Left ventricle myocardium inferior (tissue), 1 donor: Measurements from ENCODE around the gene DPP6. TPM values are rescaled to one million over a fixed set of nuclear protein-coding genes. Genes with fewer than 3 reads are reported as not detected.

Source experiments
- DNase-seq: peaks from one replicate; pipeline ENCODE4 v3.0.0-alpha.2; 2020
- H3K27ac ChIP-seq: fragments of 200-600 bp; replicated peaks from 2 replicates; pipeline ENCODE4 v1.8.0; 2021
- H3K27me3 ChIP-seq: fragments of 200-600 bp; 2 replicates; pipeline ENCODE4 v1.8.0; 2021; ENCODE audit warnings: low read depth
- H3K36me3 ChIP-seq: fragments of 200-600 bp; 2 replicates; pipeline ENCODE4 v1.8.0; 2021
- H3K4me1 ChIP-seq: fragments of 200-600 bp; 2 replicates; pipeline ENCODE4 v1.8.0; 2021
- H3K4me3 ChIP-seq: fragments of 200-600 bp; 2 replicates; pipeline ENCODE4 v1.8.0; 2021; ENCODE audit warnings: mild to moderate bottlenecking, moderate library complexity
- H3K9me3 ChIP-seq: fragments of 200-600 bp; replicated peaks from 2 replicates; pipeline ENCODE4 v1.8.0; 2021
- CTCF ChIP-seq: fragments of 200-600 bp; IDR thresholded peaks from 2 replicates; pipeline ENCODE4 v1.8.0; 2021; ENCODE audit warnings: antibody characterized with exemption, mild to moderate bottlenecking, borderline replicate concordance
- intact Hi-C: fragments of 100-400 bp; cut with micrococcal nuclease; formaldehyde crosslinking; loops from one replicate; pipeline ENCODE4 v1.11.0; 2022
- total RNA-seq: library from RNA; stranded (reverse); fragmentation: NEBNext Ultra II Directional; extraction: Animal tissue kit (Norgen Biotek cat#: 25700); gene quantifications from one replicate; pipeline ENCODE4 v1.2.1, GENCODE V29; 2021
- donor health status: DM: no; HTN: yes; CAD: no; lungs with severe emphysema.

DPP6 gene
- total RNA-seq, 1 donor from 2014 or later: 0.25 TPM

GRCh38 chr7:154912871-154913637 is 860.9 kb downstream of the DPP6 start:
- no peak for TF ChIP-seq CTCF
- Histone ChIP-seq H3K27me3 (peaks cover 60% of the 10 kb centered on the region), H3K27ac (no peak overlapping the region), H3K36me3 (no peaks in the 10 kb centered on the region), H3K4me3 (no peak overlapping the region), H3K4me1 (peaks cover 9% of the 10 kb centered on the region), H3K9me3 (peaks cover 9% of the 10 kb centered on the region)
- intact Hi-C loops: no loop called here
- DNase-seq: no peak

- Histone ChIP-seq H3K4me1 (peaks cover 9% of the 10 kb centered on the region), H3K4me3 (peak overlapping the region; percentile 59)
Measured at GRCh38 chr7:154913638-154914307, 861.6 kb downstream of the DPP6 start.

GRCh38 chr7:154914308-154914995 is 862.3 kb downstream of the DPP6 start:
- DNase-seq: no peak
- H3K9me3 ChIP-seq: peaks cover 9% of the 10 kb centered on the region
- no peak overlapping the region for H3K27ac ChIP-seq
- peaks cover 9% of the 10 kb centered on the region for H3K4me1 ChIP-seq
- intact Hi-C loops: no loop called here
- no peaks in the 10 kb centered on the region for H3K36me3 ChIP-seq
- TF ChIP-seq CTCF: no peak
- peaks cover 48% of the 10 kb centered on the region for H3K27me3 ChIP-seq
- peak overlapping the region; percentile 59 for H3K4me3 ChIP-seq

More at GRCh38 chr7:154913638-154914307, 861.6 kb downstream of the DPP6 start:
- no peaks in the 10 kb centered on the region for H3K36me3 ChIP-seq
- H3K9me3 ChIP-seq: peaks cover 9% of the 10 kb centered on the region
- peaks cover 55% of the 10 kb centered on the region for H3K27me3 ChIP-seq
- intact Hi-C loops: no loop called here
- no peak overlapping the region for H3K27ac ChIP-seq
- DNase-seq: peak; percentile 85
- peak; percentile 95 for TF ChIP-seq CTCF

- Histone ChIP-seq H3K27me3 (peaks cover 43% of the 10 kb centered on the region), H3K9me3 (peaks cover 9% of the 10 kb centered on the region), H3K4me3 (no peak overlapping the region), H3K36me3 (no peaks in the 10 kb centered on the region), H3K27ac (no peak overlapping the region), H3K4me1 (peaks cover 9% of the 10 kb centered on the region)
- intact Hi-C loops: no loop called here
- no peak for DNase-seq
- TF ChIP-seq CTCF: no peak
Measured at GRCh38 chr7:154914996-154915380, 862.8 kb downstream of the DPP6 start.

- H3K27me3 ChIP-seq: peaks cover 37% of the 10 kb centered on the region
- intact Hi-C loops: no loop called here
- H3K4me1 ChIP-seq: peaks cover 9% of the 10 kb centered on the region
- no peak overlapping the region for H3K4me3 ChIP-seq
- H3K9me3 ChIP-seq: peaks cover 8% of the 10 kb centered on the region
- no peaks in the 10 kb centered on the region for H3K36me3 ChIP-seq
- no peak for TF ChIP-seq CTCF
- no peak overlapping the region for H3K27ac ChIP-seq
- no peak for DNase-seq
Measured at GRCh38 chr7:154915600-154915999, 863.4 kb downstream of the DPP6 start.
